Astrocyte (in vitro differentiated cells and primary cell): ENCODE data around the gene APOBEC4. TPM values are rescaled to one million over a fixed set of nuclear protein-coding genes. Genes with fewer than 3 reads are reported as not detected.

Experiments used
- DNase-seq: peaks from one replicate; pipeline ENCODE4 v3.0.0-alpha.2; 2010; ENCODE audit warnings: low read depth
- FAIRE-seq: peaks from 2 replicates; lab custom pipeline; 2011; peaks lifted over from hg19 to GRCh38; lab: Jason Lieb, UNC
- H2AFZ ChIP-seq: 2 replicates; pipeline ENCODE4 v1.6.0; 2012; ENCODE audit warnings: low read depth, low read length, inconsistent platforms
- H3K27ac ChIP-seq: 2 replicates; pipeline ENCODE4 v1.5.1; 2011; ENCODE audit warnings: low read depth, low read length, inconsistent platforms
- H3K27me3 ChIP-seq: 2 replicates; pipeline ENCODE4 v1.6.0; 2011; ENCODE audit warnings: low read length, inconsistent platforms; ENCODE audit not compliant: insufficient read depth
- H3K36me3 ChIP-seq: 2 replicates; pipeline ENCODE4 v1.5.1; 2011; ENCODE audit warnings: low read length, inconsistent platforms; ENCODE audit not compliant: insufficient read depth
- H3K4me1 ChIP-seq: 2 replicates; pipeline ENCODE4 v1.5.1; 2011; ENCODE audit warnings: low read length, inconsistent platforms; ENCODE audit not compliant: insufficient read depth
- H3K4me2 ChIP-seq: 2 replicates; pipeline ENCODE4 v1.6.0; 2012; ENCODE audit warnings: low read length, inconsistent platforms
- H3K4me3 ChIP-seq: 2 replicates; pipeline ENCODE4 v1.5.1; 2011; ENCODE audit warnings: low read depth, mild to moderate bottlenecking, low read length, inconsistent platforms; ENCODE audit not compliant: insufficient read depth
- H3K79me2 ChIP-seq: 2 replicates; pipeline ENCODE4 v1.6.0; 2012; ENCODE audit warnings: mild to moderate bottlenecking, low read length, inconsistent platforms; ENCODE audit not compliant: insufficient read depth
- H3K9ac ChIP-seq: 2 replicates; pipeline ENCODE4 v1.6.0; 2012; ENCODE audit warnings: mild to moderate bottlenecking, low read length, inconsistent platforms
- H3K9me3 ChIP-seq: 2 replicates; pipeline ENCODE4 v1.5.1; 2012; ENCODE audit warnings: low read depth, mild to moderate bottlenecking, low read length, inconsistent platforms; ENCODE audit not compliant: insufficient read depth
- H4K20me1 ChIP-seq: 2 replicates; pipeline ENCODE4 v1.6.0; 2012; ENCODE audit warnings: low read length, inconsistent platforms; ENCODE audit not compliant: insufficient read depth
- H3K27ac Mint-ChIP-seq: one replicate; pipeline ENCODE4 v1.8.0; 2021; ENCODE audit warnings: mild to moderate bottlenecking, mixed read lengths; ENCODE audit not compliant: unreplicated experiment
- H3K27me3 Mint-ChIP-seq: one replicate; pipeline ENCODE4 v1.8.0; 2021; ENCODE audit warnings: low read depth, mixed read lengths; ENCODE audit not compliant: unreplicated experiment
- H3K36me3 Mint-ChIP-seq: one replicate; pipeline ENCODE4 v1.8.0; 2021; ENCODE audit warnings: low read depth, mixed read lengths; ENCODE audit not compliant: unreplicated experiment
- H3K4me1 Mint-ChIP-seq: one replicate; pipeline ENCODE4 v1.8.0; 2021; ENCODE audit warnings: low read depth, mixed read lengths; ENCODE audit not compliant: unreplicated experiment
- H3K4me3 Mint-ChIP-seq: one replicate; pipeline ENCODE4 v1.8.0; 2021; ENCODE audit warnings: mild to moderate bottlenecking, moderate library complexity, mixed read lengths; ENCODE audit not compliant: unreplicated experiment
- H3K9me3 Mint-ChIP-seq: one replicate; pipeline ENCODE4 v1.8.0; 2021; ENCODE audit warnings: mild to moderate bottlenecking, mixed read lengths; ENCODE audit not compliant: unreplicated experiment
- CTCF ChIP-seq: IDR thresholded peaks from 2 replicates; pipeline ENCODE4 v1.5.1; 2011; ENCODE audit warnings: low read depth, mild to moderate bottlenecking, inconsistent platforms, low read length, moderate library complexity; ENCODE audit not compliant: insufficient read depth
- EZH2 ChIP-seq: IDR thresholded peaks from 2 replicates; pipeline ENCODE4 v1.6.1; 2012; ENCODE audit warnings: mild to moderate bottlenecking, low read length, inconsistent platforms; ENCODE audit not compliant: insufficient read depth
- total RNA-seq: library from RNA; stranded (reverse); gene quantifications from 2 replicates; pipeline ENCODE4 v1.2.1, GENCODE V29; 2021

APOBEC4 gene
- total RNA-seq, 1 donor from 2014 or later = not detected

GRCh38 chr1:183651612-183652011 is 1.5 kb downstream of the APOBEC4 start:
- Histone ChIP-seq H3K79me2 (no peaks in the 10 kb centered on the region), H3K27me3 (no peaks in the 10 kb centered on the region), H3K9me3 (no peaks in the 10 kb centered on the region), H2AFZ (no peak overlapping the region), H3K4me1 (no peaks in the 10 kb centered on the region), H4K20me1 (no peaks in the 10 kb centered on the region), H3K36me3 (no peaks in the 10 kb centered on the region), H3K4me2 (no peak overlapping the region), H3K27ac (no peak overlapping the region), H3K4me3 (no peak overlapping the region), H3K9ac (no peak overlapping the region)
- H3K36me3 Mint-ChIP-seq = no peaks in the 10 kb centered on the region
- H3K4me3 Mint-ChIP-seq = no peak overlapping the region
- H3K4me1 Mint-ChIP-seq = peaks cover 12% of the 10 kb centered on the region
- no peak for TF ChIP-seq CTCF
- TF ChIP-seq EZH2 = no peak
- H3K9me3 Mint-ChIP-seq = no peaks in the 10 kb centered on the region
- H3K27me3 Mint-ChIP-seq = no peaks in the 10 kb centered on the region
- no peak for DNase-seq
- H3K27ac Mint-ChIP-seq = no peak overlapping the region
- no peak for FAIRE-seq

GRCh38 chr1:183648042-183648441 is 5.1 kb downstream of the APOBEC4 start:
- no peaks in the 10 kb centered on the region for H3K9me3 ChIP-seq
- no peak overlapping the region for H3K4me2 ChIP-seq
- no peaks in the 10 kb centered on the region for H3K4me1 Mint-ChIP-seq
- H3K27ac ChIP-seq = no peak overlapping the region
- no peaks in the 10 kb centered on the region for H3K36me3 ChIP-seq
- TF ChIP-seq CTCF = no peak
- TF ChIP-seq EZH2 = no peak
- no peak for DNase-seq
- H3K27me3 Mint-ChIP-seq = no peaks in the 10 kb centered on the region
- no peak for FAIRE-seq
- no peaks in the 10 kb centered on the region for H3K79me2 ChIP-seq
- H3K9me3 Mint-ChIP-seq = no peaks in the 10 kb centered on the region
- H2AFZ ChIP-seq = no peak overlapping the region
- no peak overlapping the region for H3K9ac ChIP-seq
- no peak overlapping the region for H3K4me3 Mint-ChIP-seq
- no peaks in the 10 kb centered on the region for H3K27me3 ChIP-seq
- H3K4me3 ChIP-seq = no peak overlapping the region
- no peak overlapping the region for H3K27ac Mint-ChIP-seq
- no peaks in the 10 kb centered on the region for H4K20me1 ChIP-seq
- no peaks in the 10 kb centered on the region for H3K36me3 Mint-ChIP-seq
- H3K4me1 ChIP-seq = no peaks in the 10 kb centered on the region

DNA sequence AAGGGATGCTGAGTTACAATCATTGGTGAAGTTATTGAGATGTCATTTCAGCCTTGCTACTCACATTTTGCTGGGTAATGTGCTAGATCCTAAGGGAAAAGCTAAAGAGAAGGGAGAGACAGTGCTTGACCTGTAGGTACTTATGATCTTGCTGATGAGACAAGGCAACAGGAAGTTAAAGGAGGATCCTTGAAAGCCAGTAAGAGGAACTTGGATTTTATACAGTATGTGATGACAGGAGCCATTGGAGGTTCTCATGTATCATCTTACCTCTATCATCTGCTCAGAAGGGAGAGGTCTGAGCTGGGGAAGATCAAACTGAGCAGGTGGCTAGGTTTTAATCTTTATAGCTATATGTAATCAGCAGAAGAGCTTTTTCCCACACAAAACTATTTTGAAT is 6.3 kb downstream of the APOBEC4 start:
- H3K9me3 ChIP-seq = no peaks in the 10 kb centered on the region
- no peaks in the 10 kb centered on the region for H4K20me1 ChIP-seq
- no peaks in the 10 kb centered on the region for H3K9me3 Mint-ChIP-seq
- H3K4me1 ChIP-seq = no peaks in the 10 kb centered on the region
- no peaks in the 10 kb centered on the region for H3K36me3 Mint-ChIP-seq
- FAIRE-seq (no peak), DNase-seq (no peak)
- no peaks in the 10 kb centered on the region for H3K27me3 ChIP-seq
- no peak overlapping the region for H3K4me3 ChIP-seq
- H2AFZ ChIP-seq = no peak overlapping the region
- no peaks in the 10 kb centered on the region for H3K4me1 Mint-ChIP-seq
- H3K36me3 ChIP-seq = no peaks in the 10 kb centered on the region
- H3K4me3 Mint-ChIP-seq = no peak overlapping the region
- H3K27me3 Mint-ChIP-seq = no peaks in the 10 kb centered on the region
- H3K27ac Mint-ChIP-seq = no peak overlapping the region
- no peak overlapping the region for H3K4me2 ChIP-seq
- no peak overlapping the region for H3K27ac ChIP-seq
- TF ChIP-seq EZH2 (no peak), CTCF (no peak)
- H3K9ac ChIP-seq = no peak overlapping the region
- H3K79me2 ChIP-seq = peaks cover 3% of the 10 kb centered on the region
